Common myeloid progenitor, CD34-positive (primary cell): ENCODE results near the gene CFH.
A peak's percentile ranks its signal among the peaks of the same experiment; 100 is the strongest.

ENCODE experiments used
- CTCF ChIA-PET: fragments of 350-600 bp; sonication (Branson Sonifier 250); formaldehyde crosslinking; loops from one replicate; lab custom pipeline; 2021; ENCODE audit warnings: antibody characterized with exemption; lab: Charles Lee
- POLR2A ChIA-PET: fragments of 350-600 bp; sonication (Branson Sonifier 250); formaldehyde crosslinking; loops from one replicate; lab custom pipeline; 2021; ENCODE audit warnings: antibody characterized with exemption; lab: Charles Lee
- DNase-seq, 3 donors: peaks; one replicate each; pipeline versions ENCODE4 v3.0.0 to v3.0.0-alpha.2; 2013
- H3K27ac ChIP-seq, 2 experiments: 1 replicate in 1 of 2; 2 replicates in 1 of 2; pipeline ENCODE4 v1.7.0; 2013; ENCODE audit warnings: inconsistent platforms in 2 of 2, low read length in 2 of 2, mild to moderate bottlenecking in 2 of 2, low read depth in 1 of 2, moderate library complexity in 1 of 2; ENCODE audit not compliant: severe bottlenecking in 2 of 2, insufficient read depth in 1 of 2, poor library complexity in 1 of 2
- H3K27me3 ChIP-seq, 5 experiments: replicated peaks in 2 of 5; 1 replicate in 3 of 5; 2 replicates in 2 of 5; pipeline versions ENCODE4 v1.6.1 to v1.7.0; 2013; ENCODE audit warnings: low read length in 4 of 5, mild to moderate bottlenecking in 2 of 5, moderate library complexity in 2 of 5, inconsistent platforms in 1 of 5; ENCODE audit not compliant: insufficient read depth in 5 of 5, control insufficient read depth in 4 of 5
- H3K36me3 ChIP-seq, 4 experiments: 1 replicate in 2 of 4; 2 replicates in 2 of 4; pipeline versions ENCODE4 v1.6.1 to v1.7.0; 2013; ENCODE audit warnings: low read length in 3 of 4, control low read depth in 1 of 4, mild to moderate bottlenecking in 1 of 4; ENCODE audit not compliant: control insufficient read depth in 4 of 4, insufficient read depth in 4 of 4
- H3K4me1 ChIP-seq, 4 experiments: 1 replicate in 3 of 4; 2 replicates in 1 of 4; pipeline versions ENCODE4 v1.6.1 to v1.7.1; 2013; ENCODE audit warnings: low read length in 3 of 4, mild to moderate bottlenecking in 3 of 4, control low read depth in 1 of 4, inconsistent platforms in 1 of 4, moderate library complexity in 1 of 4; ENCODE audit not compliant: control insufficient read depth in 4 of 4, insufficient read depth in 4 of 4; ENCODE audit errors: control extremely low read depth in 1 of 4
- H3K4me3 ChIP-seq, 7 experiments: 1 replicate in 4 of 7; 2 replicates in 3 of 7; pipeline versions ENCODE4 v1.5.1 to v1.7.0; 2013; ENCODE audit warnings: mild to moderate bottlenecking in 7 of 7, low read length in 6 of 7, moderate library complexity in 6 of 7, inconsistent platforms in 2 of 7, low read depth in 2 of 7, control low read depth in 1 of 7; ENCODE audit not compliant: insufficient read depth in 4 of 7, control insufficient read depth in 1 of 7; ENCODE audit errors: extremely low read depth in 1 of 7
- H3K9me3 ChIP-seq, 5 experiments: 1 replicate in 4 of 5; 2 replicates in 1 of 5; pipeline versions ENCODE4 v1.6.1 to v1.7.1; 2013; ENCODE audit warnings: low read length in 4 of 5, mild to moderate bottlenecking in 2 of 5, inconsistent platforms in 1 of 5, low read depth in 1 of 5, moderate library complexity in 1 of 5; ENCODE audit not compliant: control insufficient read depth in 4 of 5, insufficient read depth in 2 of 5; ENCODE audit errors: control extremely low read depth in 1 of 5
- WGBS: methylation state at CpG from one replicate; pipeline ENCODE4 v1.1.5; 2013; ENCODE audit not compliant: insufficient coverage; 5-methylcytosine and 5-hydroxymethylcytosine counted together

Gene CFH

DNA sequence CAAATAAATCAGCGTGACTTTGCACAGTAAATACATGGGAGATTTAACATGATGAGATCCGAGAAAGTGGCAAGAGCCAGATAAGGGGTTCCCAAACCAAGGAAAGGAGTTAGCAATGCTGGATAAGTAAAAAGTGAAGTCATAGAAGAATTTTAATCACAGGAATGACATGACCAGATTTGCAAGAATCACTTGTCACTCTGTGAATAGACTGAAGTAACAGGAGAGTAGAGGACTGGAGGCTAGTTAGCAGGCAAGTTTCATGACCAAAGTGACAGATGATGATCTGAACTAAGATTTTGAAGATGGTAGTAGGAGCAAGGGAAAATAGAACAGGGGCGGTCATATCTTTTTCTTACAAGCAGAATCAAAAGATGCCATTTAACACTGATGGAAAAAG is 8.4 kb downstream of the CFH start:
- Histone ChIP-seq H3K27ac (no peak overlapping the region), H3K9me3 (no peaks in the 10 kb centered on the region), H3K27me3 (no peaks in the 10 kb centered on the region), H3K4me3 (peak overlapping the region in 1 of 7 experiments; percentile 80), H3K4me1 (peaks cover 0 to 10% (median 3%) of the 10 kb centered on the region in 4 experiments), H3K36me3 (no peaks in the 10 kb centered on the region)
- ChIA-PET CTCF (interaction anchor here (1.0 to 4.1 kb wide), 7 partner anchors 10 to 765 kb away, joined by 3 to 33 read pairs (median 6); no protein-coding TSS in a partner anchor), POLR2A (no interaction called here)
- DNase-seq: no peak
- 100% methylated on average over 1 of the region's 3 CpGs for WGBS

DNA sequence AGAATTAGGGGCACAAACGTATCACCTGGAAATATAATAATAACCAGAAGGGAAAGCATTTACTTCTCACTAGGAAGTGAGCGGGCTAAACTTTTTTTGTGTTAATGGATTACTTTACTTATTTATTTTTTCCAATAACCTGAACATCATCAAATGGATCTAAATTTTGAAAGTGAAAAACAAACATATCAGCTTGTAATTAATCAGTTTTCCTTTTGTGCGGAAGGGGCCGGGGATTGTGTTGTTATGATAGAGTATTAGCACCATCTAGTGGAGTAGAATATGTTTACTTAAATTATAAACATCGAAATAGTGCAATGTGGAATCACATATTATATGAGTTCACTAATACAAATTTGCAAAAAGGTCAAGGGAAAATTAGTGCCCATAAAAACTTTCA is 9.0 kb downstream of the CFH start:
- Histone ChIP-seq H3K27ac (peak overlapping the region in 1 of 2 experiments; percentile 10), H3K9me3 (no peaks in the 10 kb centered on the region), H3K4me1 (peaks cover 0 to 10% (median 3%) of the 10 kb centered on the region in 4 experiments), H3K36me3 (no peaks in the 10 kb centered on the region), H3K4me3 (peak overlapping the region in 5 of 7 experiments; percentile 30 to 80 (median 47)), H3K27me3 (no peaks in the 10 kb centered on the region)
- CTCF ChIA-PET: interaction anchor here (1.0 to 4.1 kb wide), 8 partner anchors 11 to 765 kb away, joined by 3 to 33 read pairs (median 7); no protein-coding TSS in a partner anchor
- POLR2A ChIA-PET: no interaction called here
- WGBS: no CpG with 5 or more reads among the region's 5 CpGs
- peak; percentile 49 to 64 (median 61) for DNase-seq

DNA sequence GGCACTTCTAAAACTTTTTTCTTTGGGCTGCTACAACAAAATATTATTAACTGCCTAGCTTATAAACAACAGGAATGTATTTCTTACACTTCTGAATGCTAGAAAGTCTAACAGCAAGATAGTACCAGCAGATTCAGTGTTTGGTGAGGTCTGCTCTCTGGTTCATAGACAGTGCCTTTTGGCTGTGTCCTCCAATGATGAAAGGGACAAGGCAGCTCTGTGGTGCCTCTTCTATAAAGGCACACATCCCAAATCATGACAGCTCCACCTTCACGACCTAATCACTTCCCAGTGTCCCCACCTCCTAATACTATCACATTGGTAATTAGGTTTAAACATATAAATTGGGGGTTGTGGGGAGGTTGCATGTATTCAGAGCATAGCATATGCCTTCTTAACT is 9.5 kb downstream of the CFH start:
- POLR2A ChIA-PET: no interaction called here
- CTCF ChIA-PET: interaction anchor here (0.6 to 4.1 kb wide), 17 partner anchors 9 to 766 kb away, joined by 3 to 33 read pairs (median 4); partner anchors contain the start of gene CFH
- Histone ChIP-seq H3K4me1 (peaks cover 0 to 10% (median 3%) of the 10 kb centered on the region in 4 experiments), H3K36me3 (peaks cover 0 to 3% (median 0%) of the 10 kb centered on the region in 4 experiments), H3K27me3 (no peaks in the 10 kb centered on the region), H3K9me3 (peaks cover 0 to 2% (median 0%) of the 10 kb centered on the region in 5 experiments), H3K27ac (no peak overlapping the region), H3K4me3 (no peak overlapping the region)
- no peak for DNase-seq
- no CpG with 5 or more reads among the region's 1 CpG for whole genome bisulfite sequencing

DNA sequence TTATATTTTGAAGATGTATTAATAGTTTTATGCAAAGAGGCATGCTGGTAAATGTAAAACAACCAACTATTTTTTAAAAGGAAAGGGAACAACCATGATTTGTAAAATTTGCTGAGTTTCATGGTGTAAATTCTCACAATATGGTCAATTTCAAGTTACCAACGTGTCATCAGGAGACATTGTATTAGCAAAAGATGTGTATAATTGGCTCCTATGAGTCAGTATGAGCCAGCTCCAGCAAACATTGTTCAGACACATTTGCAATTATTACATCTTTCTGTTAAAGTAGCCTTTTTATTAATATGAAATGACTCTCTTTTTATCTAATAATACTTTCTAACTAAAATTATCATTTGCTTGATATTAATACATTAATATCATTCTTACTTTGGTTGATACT is 15.3 kb downstream of the CFH start:
- ChIA-PET POLR2A (no interaction called here), CTCF (no interaction called here)
- H3K27me3 ChIP-seq: no peaks in the 10 kb centered on the region
- DNase-seq: peak in 1 of 3 donors; percentile 9
- peaks cover 0 to 4% (median 4%) of the 10 kb centered on the region in 4 experiments for H3K36me3 ChIP-seq
- no peak overlapping the region for H3K4me3 ChIP-seq
- no CpG with 5 or more reads among the region's 1 CpG for WGBS
- H3K27ac ChIP-seq: no peak overlapping the region
- H3K9me3 ChIP-seq: peaks cover 0 to 19% (median 1%) of the 10 kb centered on the region in 5 experiments
- peaks cover 0 to 2% (median 0%) of the 10 kb centered on the region in 4 experiments for H3K4me1 ChIP-seq

DNA sequence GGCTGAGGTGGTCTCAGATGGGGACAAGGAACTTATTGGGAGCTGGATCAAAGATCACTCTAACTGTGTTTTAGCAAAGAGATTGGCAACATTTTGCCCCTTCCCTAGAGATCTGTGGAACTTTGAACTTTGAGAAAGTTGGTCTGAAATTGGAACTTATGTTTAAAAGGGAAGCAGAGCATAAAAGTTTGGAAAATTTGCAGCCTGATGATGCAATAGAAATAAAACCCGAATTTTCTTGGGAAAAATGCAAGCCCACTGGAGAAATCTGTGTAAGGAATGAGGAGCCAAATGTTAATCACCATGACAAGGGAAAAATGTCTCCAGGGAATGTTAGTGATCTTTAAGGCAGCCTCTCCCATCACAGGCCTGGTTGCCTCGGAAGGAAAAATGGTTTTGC is 17.2 kb downstream of the CFH start:
- 100% methylated on average over 1 of the region's 2 CpGs for WGBS
- POLR2A ChIA-PET: no interaction called here
- CTCF ChIA-PET: no interaction called here

DNA sequence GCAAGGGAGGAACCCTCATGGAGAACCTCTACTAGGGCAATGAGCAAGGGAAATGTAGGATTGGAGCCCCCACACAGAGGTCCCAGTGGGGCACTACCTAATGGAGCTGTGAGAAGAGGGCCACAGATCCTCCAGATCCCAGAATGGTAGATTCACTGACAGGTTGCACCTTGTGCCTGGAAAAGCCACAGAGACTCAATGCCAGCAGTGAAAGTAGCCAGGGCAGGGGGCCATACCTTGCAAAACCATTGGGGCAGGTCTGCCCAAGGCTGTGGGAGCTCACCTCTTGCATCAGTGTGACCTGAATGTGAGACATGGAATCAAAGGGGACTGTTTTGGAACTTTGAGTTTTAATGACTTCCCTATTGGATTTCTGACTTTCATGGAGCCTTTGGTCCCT is 17.9 kb downstream of the CFH start:
- Histone ChIP-seq H3K27ac (no peak overlapping the region), H3K4me3 (no peak overlapping the region), H3K4me1 (no peaks in the 10 kb centered on the region), H3K27me3 (no peaks in the 10 kb centered on the region), H3K9me3 (peaks cover 0 to 19% (median 1%) of the 10 kb centered on the region in 5 experiments), H3K36me3 (peaks cover 0 to 4% (median 4%) of the 10 kb centered on the region in 4 experiments)
- DNase-seq: no peak
- CTCF ChIA-PET: no interaction called here
- POLR2A ChIA-PET: no interaction called here

More for the DNA sequence above, 17.2 kb downstream of the CFH start:
- Histone ChIP-seq H3K27ac (no peak overlapping the region), H3K27me3 (no peaks in the 10 kb centered on the region), H3K36me3 (peaks cover 0 to 4% (median 4%) of the 10 kb centered on the region in 4 experiments), H3K4me1 (peaks cover 0 to under 1% (median 0%) of the 10 kb centered on the region in 4 experiments), H3K9me3 (peaks cover 0 to 19% (median 1%) of the 10 kb centered on the region in 5 experiments), H3K4me3 (no peak overlapping the region)
- no peak for DNase-seq

DNA sequence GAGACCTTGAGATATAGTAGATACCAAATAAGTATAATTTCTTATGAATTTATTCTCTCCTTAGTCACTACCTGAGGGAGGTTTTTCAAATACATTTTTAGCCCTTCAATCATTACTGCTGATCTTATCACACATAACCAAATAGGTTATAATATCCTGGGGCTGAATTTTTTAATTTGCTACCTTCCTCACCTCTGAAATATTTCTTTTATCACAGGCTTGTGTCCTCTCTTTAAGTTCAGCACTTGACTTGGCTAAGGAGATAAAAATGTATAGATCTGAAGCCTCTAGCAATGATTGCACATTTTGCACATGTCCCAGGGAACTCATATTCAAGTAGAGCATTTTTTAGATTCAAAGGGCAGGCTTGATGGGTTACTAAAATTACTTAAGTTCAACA is 23.1 kb downstream of the CFH start:
- H3K36me3 ChIP-seq: peaks cover 0 to 12% (median 5%) of the 10 kb centered on the region in 4 experiments
- ChIA-PET POLR2A (no interaction called here), CTCF (no interaction called here)
- no peak for DNase-seq
- no peaks in the 10 kb centered on the region for H3K27me3 ChIP-seq
- H3K9me3 ChIP-seq: peaks cover 0 to 1% (median 0%) of the 10 kb centered on the region in 5 experiments
- H3K27ac ChIP-seq: no peak overlapping the region
- no peak overlapping the region for H3K4me3 ChIP-seq
- no peaks in the 10 kb centered on the region for H3K4me1 ChIP-seq
